K562 (cell line): ENCODE results near the gene AFF3. TPM values are rescaled to one million over a fixed set of nuclear protein-coding genes. Genes with fewer than 3 reads are reported as not detected.

Experiments used
- ATAC-seq: fragments of 200-7000 bp; cut with Tn5 transposase; 3 replicates; pipeline ENCODE4 v1.9.1; 2020; ENCODE audit warnings: moderate library complexity
- BruUV-seq: library from RNA; stranded (reverse); fragments of 400-500 nt; replicated peaks from 2 replicates; lab custom pipeline; 2021; lab: Mats Ljungman, UMichigan
- CTCF ChIA-PET: fragments of 300-600 bp; formaldehyde crosslinking; extraction: SDS; loops from one replicate; lab custom pipeline; 2021; ENCODE audit warnings: low intra/inter-chr PET ratio; lab: Yijun Ruan, JAX
- POLR2A ChIA-PET: fragments of 300-600, 350-650 bp; sonication (Branson Sonifier 250); formaldehyde crosslinking; extraction: SDS; loops from one replicate; lab custom pipeline; 2021; ENCODE audit warnings: antibody characterized with exemption, inconsistent platforms; lab: Yijun Ruan, JAX
- DNase-seq, 4 experiments: peaks; one replicate each; pipeline versions ENCODE4 v3.0.0 to v3.0.0-alpha.2; 2011 to 2018; ENCODE audit warnings: low spot score in 3 of 4, mixed read lengths in 3 of 4; ENCODE audit errors: extremely low read depth in 1 of 4
- FAIRE-seq: peaks from 2 replicates; lab custom pipeline; 2011; peaks lifted over from hg19 to GRCh38; lab: Jason Lieb, UNC
- H2AFZ ChIP-seq: 2 replicates; pipeline ENCODE4 v1.6.0; 2011; ENCODE audit warnings: low read depth, low read length, control low read depth, inconsistent platforms
- H3K27ac ChIP-seq: fragments of 200-600 bp; 3 replicates; pipeline ENCODE4 v1.8.0; 2011; ENCODE audit warnings: low read depth, mild to moderate bottlenecking, control low read depth, inconsistent platforms, low read length, moderate library complexity, mixed read lengths; ENCODE audit errors: extremely low read depth
- H3K27me3 ChIP-seq, 2 experiments: fragments of 300-600 bp in 1 of 2; 2 replicates in 1 of 2; 3 replicates in 1 of 2; pipeline versions ENCODE4 v1.6.0 to v1.8.0; 2011; ENCODE audit warnings: inconsistent platforms in 2 of 2, low read length in 2 of 2, mild to moderate bottlenecking in 1 of 2, mixed read lengths in 1 of 2, moderate library complexity in 1 of 2; ENCODE audit not compliant: control insufficient read depth in 2 of 2, insufficient read depth in 2 of 2
- H3K36me3 ChIP-seq: fragments of 300-600 bp; 3 replicates; pipeline ENCODE4 v1.8.0; 2011; ENCODE audit warnings: mild to moderate bottlenecking, low read length, inconsistent platforms; ENCODE audit not compliant: control insufficient read depth, insufficient read depth
- H3K4me1 ChIP-seq, 2 experiments: fragments of 200-600 bp in 1 of 2; replicated peaks in 1 of 2; 2 replicates in 1 of 2; 3 replicates in 1 of 2; pipeline versions ENCODE4 v1.5.1 to v1.8.0; 2011; ENCODE audit warnings: inconsistent platforms in 2 of 2, low read length in 2 of 2, mild to moderate bottlenecking in 1 of 2, mixed read lengths in 1 of 2, moderate library complexity in 1 of 2; ENCODE audit not compliant: control insufficient read depth in 2 of 2, insufficient read depth in 2 of 2
- H3K4me2 ChIP-seq: 2 replicates; pipeline ENCODE4 v1.6.1; 2011; ENCODE audit warnings: low read length, control low read depth, inconsistent platforms, mixed read lengths; ENCODE audit not compliant: insufficient read depth
- H3K4me3 ChIP-seq: fragments of 200-600 bp; sonication (generic), shearing (Covaris generic); 2 replicates; pipeline ENCODE4 v1.5.1; 2016; ENCODE audit warnings: control low read depth, inconsistent platforms
- H3K79me2 ChIP-seq: fragments of 200-600 bp; 3 replicates; pipeline ENCODE4 v1.8.0; 2011; ENCODE audit warnings: low read length, inconsistent platforms; ENCODE audit not compliant: control insufficient read depth, insufficient read depth
- H3K9ac ChIP-seq, 2 experiments: 2 replicates each; pipeline versions ENCODE4 v1.6.0 to v1.6.1; 2011; ENCODE audit warnings: low read depth in 2 of 2, low read length in 2 of 2, control low read depth in 1 of 2, inconsistent platforms in 1 of 2, mild to moderate bottlenecking in 1 of 2, mixed read lengths in 1 of 2; ENCODE audit not compliant: insufficient read depth in 1 of 2
- H3K9me1 ChIP-seq: one replicate; pipeline ENCODE4 v1.6.0; 2011; ENCODE audit warnings: inconsistent platforms, mild to moderate bottlenecking, low read length, moderate library complexity; ENCODE audit not compliant: control insufficient read depth, insufficient read depth
- H3K9me3 ChIP-seq: replicated peaks from 2 replicates; pipeline ENCODE4 v1.5.1; 2011; ENCODE audit warnings: low read depth, low read length, inconsistent platforms; ENCODE audit not compliant: control insufficient read depth, insufficient read depth
- H4K20me1 ChIP-seq: replicated peaks from 2 replicates; pipeline ENCODE4 v1.6.1; 2011; ENCODE audit warnings: low read length, inconsistent platforms, mixed read lengths; ENCODE audit not compliant: control insufficient read depth, insufficient read depth
- ASH1L ChIP-seq: fragments of 450-650 bp; IDR thresholded peaks from 2 replicates; pipeline ENCODE4 v1.6.1; 2018; ENCODE audit warnings: borderline replicate concordance, mild to moderate bottlenecking, low read depth; ENCODE audit not compliant: partially characterized antibody
- DIDO1 ChIP-seq: fragments of 450-650 bp; IDR thresholded peaks from 2 replicates; pipeline ENCODE4 v1.6.1; 2016; ENCODE audit warnings: low read depth, missing biosample characterization, missing genetic modification characterization
- ETV6 ChIP-seq, 3 experiments: fragments of 150-350 bp in 1 of 3; sonication (generic) in 1 of 3; formaldehyde crosslinking in 1 of 3; IDR thresholded peaks; 2 replicates each; pipeline versions ENCODE4 v1.6.1 to v1.8.0; 2014 to 2022; ENCODE audit warnings: borderline replicate concordance in 2 of 3, low read depth in 2 of 3, antibody characterized with exemption in 1 of 3, low read length in 1 of 3, mild to moderate bottlenecking in 1 of 3, missing genetic modification reagents in 1 of 3
- NFIC ChIP-seq: fragments of 450-650 bp; IDR thresholded peaks from 2 replicates; pipeline ENCODE4 v1.6.1; 2017; ENCODE audit warnings: mild to moderate bottlenecking, inconsistent platforms
- NRF1 ChIP-seq, 2 experiments: fragments of 450-650 bp; IDR thresholded peaks in 1 of 2; conservative IDR thresholded peaks in 1 of 2; 2 replicates each; pipeline ENCODE4 v1.6.1; 2014; ENCODE audit warnings: mild to moderate bottlenecking in 2 of 2
- PTRF ChIP-seq: fragments of 450-650 bp; IDR thresholded peaks from 2 replicates; pipeline ENCODE4 v1.6.1; 2016; ENCODE audit warnings: mild to moderate bottlenecking, missing genetic modification characterization, missing compliant biosample characterization
- RNF219 ChIP-seq: fragments of 250-450 bp; sonication (Bioruptor Pico); IDR thresholded peaks from 2 replicates; pipeline ENCODE4 v1.5.0; 2022; ENCODE audit warnings: mild to moderate bottlenecking
- TOE1 ChIP-seq, 2 experiments: fragments of 450-650 bp in 1 of 2; sonication (generic) in 1 of 2; formaldehyde crosslinking in 1 of 2; IDR thresholded peaks; 2 replicates each; pipeline versions ENCODE4 v1.7.1 to v1.8.0; 2016 to 2022; ENCODE audit warnings: borderline replicate concordance in 2 of 2, mild to moderate bottlenecking in 2 of 2, antibody characterized with exemption in 1 of 2, inconsistent platforms in 1 of 2, low read depth in 1 of 2, missing genetic modification reagents in 1 of 2, moderate library complexity in 1 of 2
- UBTF ChIP-seq, 2 experiments: IDR thresholded peaks; 2 replicates each; pipeline ENCODE4 v1.6.1; 2012; ENCODE audit warnings: improper control_type of control experiment in 2 of 2, low read depth in 2 of 2, low read length in 2 of 2, borderline replicate concordance in 1 of 2
- ZNF282 ChIP-seq: sonication (generic); formaldehyde crosslinking; IDR thresholded peaks from 2 replicates; pipeline ENCODE4 v1.8.1; 2023; ENCODE audit warnings: missing genetic modification reagents
- ZNF57 ChIP-seq: fragments of 450-650 bp; formaldehyde crosslinking; IDR thresholded peaks from 2 replicates; pipeline ENCODE4 v1.4.0; 2020; ENCODE audit warnings: mild to moderate bottlenecking, moderate library complexity
- WGBS: fragments of 100-300 bp; shearing (Covaris generic); methylation state at CpG from one replicate; pipeline ENCODE4 v1.1.6; 2016; ENCODE audit warnings: low coverage, mixed read lengths; ENCODE audit not compliant: insufficient coverage; ENCODE audit errors: missing lambda C conversion rate; 5-methylcytosine and 5-hydroxymethylcytosine counted together
- in situ Hi-C: fragments of 300-500 bp; cut with MboI; formaldehyde crosslinking; loops from 4 replicates; pipeline ENCODE4 v1.15.0; 2018; ENCODE audit warnings: inconsistent platforms, mixed read lengths
- intact Hi-C: fragments of 100-400 bp; cut with micrococcal nuclease; formaldehyde crosslinking; loops from 2 replicates; pipeline ENCODE4 v1.14.2; 2022
- polyA plus RNA-seq, 8 experiments: library from polyadenylated mRNA; depleted of rRNA in 4 of 8; stranded (reverse) in 5 of 8; unstranded in 3 of 8; fragments of >200 nt; fragmentation: Nextera tagmentation in 2 of 8; fragmentation: Illumina TruSeq in 1 of 8; extraction: Ambion mirVana in 2 of 8; extraction: Trizol in 1 of 8; gene quantifications; 2 replicates each; pipeline versions ENCODE4 v1.2.1 to v1.2.3, GENCODE V29; 2011 to 2014; ENCODE audit warnings: inconsistent platforms in 1 of 8, missing spikeins in 1 of 8
- total RNA-seq, 7 experiments: library from RNA; depleted of rRNA in 6 of 7; stranded (reverse); fragments of >200 nt in 6 of 7; fragmentation: Illumina TruSeq in 2 of 7; extraction: Trizol in 2 of 7; gene quantifications; 2 replicates each; pipeline versions ENCODE4 v1.2.1 to v1.2.3, GENCODE V29; 2011 to 2021; ENCODE audit warnings: low replicate concordance in 1 of 7
- TF ChIP-seq, protein P1 (sequence below): fragments of 250-450 bp; sonication (Bioruptor Pico); IDR thresholded peaks from 2 replicates; pipeline ENCODE4 v1.8.0; 2022; ENCODE audit warnings: moderate library complexity, mild to moderate bottlenecking, inconsistent platforms

AFF3 gene
- total and polyA plus RNA-seq, 9 of the 15 experiments (the other 6 are each of a cell fraction or from before 2014, with no cell fraction given): 0.02 to 0.11 TPM; not detected in 7

DNA sequence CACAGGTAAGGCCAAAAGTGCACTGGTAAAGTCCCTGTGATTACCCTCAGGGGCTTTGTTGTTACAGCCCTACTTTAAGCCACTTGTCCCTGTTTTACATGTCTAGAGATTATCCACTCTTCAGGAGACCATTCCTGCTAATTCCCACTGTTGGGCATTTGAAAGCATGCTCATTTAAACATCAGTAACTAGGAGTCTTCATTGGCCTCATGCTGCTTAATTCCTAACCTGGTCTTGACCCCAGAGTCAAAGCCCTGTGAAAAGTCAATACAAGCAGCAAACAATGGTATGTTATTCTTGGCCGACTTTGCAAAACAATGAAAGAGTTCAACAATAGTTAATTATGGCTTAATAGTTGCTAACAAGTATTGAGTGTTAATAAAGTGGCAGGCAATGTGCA, 23.2 kb downstream of the AFF3 start:
- WGBS: 0% methylated on average over 1 of the region's 1 CpG
- no TSS peak for BruUV-seq
- Histone ChIP-seq H2AFZ (no peak overlapping the region), H3K79me2 (no peaks in the 10 kb centered on the region), H3K36me3 (no peaks in the 10 kb centered on the region), H3K27ac (no peak overlapping the region), H3K4me2 (no peak overlapping the region), H3K9me1 (no peaks in the 10 kb centered on the region), H3K4me3 (no peak overlapping the region), H3K9ac (no peak overlapping the region), H4K20me1 (no peaks in the 10 kb centered on the region), H3K27me3 (peaks cover 4 to 8% of the 10 kb centered on the region in 2 experiments; a peak in 2 of 5 replicates)
- no peak for DNase-seq
- FAIRE-seq: no peak
- intact Hi-C loops: no loop called here
- POLR2A ChIA-PET: interaction anchor here (0.7 kb wide), 1 partner anchor 966 kb away, joined by 3 read pairs; no protein-coding TSS in a partner anchor
- TF ChIP-seq PTRF (tag) (no peak), ZNF282 (CRISPR knock-in tag) (no peak), NFIC (no peak), TOE1 (IDR thresholded peaks at IDR 0.05; ENCODE audit: borderline replicate concordance) (no peak), TOE1 (CRISPR knock-in tag; IDR thresholded peaks at IDR 0.05; ENCODE audit: borderline replicate concordance, low read depth) (no peak), ASH1L (no peak), ZNF57 (CRISPR knock-in tag) (no peak), ETV6 (IDR thresholded peaks at IDR 0.05; ENCODE audit: borderline replicate concordance in 1 of 2, low read depth in 2 of 2, low read length in 1 of 2) (no peak), ETV6 (CRISPR knock-in tag; IDR thresholded peaks at IDR 0.05; ENCODE audit: borderline replicate concordance) (no peak), NRF1 (conservative IDR thresholded peaks at IDR 0.05 in 1 of 2, IDR thresholded peaks at IDR 0.05 in 1 of 2) (no peak), RNF219 (CRISPR knock-in tag) (no peak), UBTF (IDR thresholded peaks at IDR 0.05; ENCODE audit: borderline replicate concordance in 1 of 2, low read depth in 2 of 2, low read length in 2 of 2) (no peak), DIDO1 (no peak)
- TF ChIP-seq, protein P1, sequence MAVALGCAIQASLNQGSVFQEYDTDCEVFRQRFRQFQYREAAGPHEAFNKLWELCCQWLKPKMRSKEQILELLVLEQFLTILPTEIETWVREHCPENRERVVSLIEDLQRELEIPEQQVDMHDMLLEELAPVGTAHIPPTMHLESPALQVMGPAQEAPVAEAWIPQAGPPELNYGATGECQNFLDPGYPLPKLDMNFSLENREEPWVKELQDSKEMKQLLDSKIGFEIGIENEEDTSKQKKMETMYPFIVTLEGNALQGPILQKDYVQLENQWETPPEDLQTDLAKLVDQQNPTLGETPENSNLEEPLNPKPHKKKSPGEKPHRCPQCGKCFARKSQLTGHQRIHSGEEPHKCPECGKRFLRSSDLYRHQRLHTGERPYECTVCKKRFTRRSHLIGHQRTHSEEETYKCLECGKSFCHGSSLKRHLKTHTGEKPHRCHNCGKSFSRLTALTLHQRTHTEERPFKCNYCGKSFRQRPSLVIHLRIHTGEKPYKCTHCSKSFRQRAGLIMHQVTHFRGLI: no peak
- TF ChIP-seq, all 486 proteins: peak for 0
- in situ Hi-C loops: no loop called here
- H3K4me1 ChIP-seq: no peaks in the 10 kb centered on the region
- ATAC-seq: no peak
- CTCF ChIA-PET: no interaction called here
- H3K9me3 ChIP-seq: no peaks in the 10 kb centered on the region
